ENCODE data around the gene VIPR1.
A peak's percentile ranks its signal among the peaks of the same experiment; 100 is the strongest.
"Not testable (repeated sequence)": the region's sequence is repeated elsewhere in the genome, so short reads cannot be mapped to it uniquely, and the experiment has no call there.

The VIPR1 gene

GRCh38 chr3:42552830-42553229 is 50.4 kb downstream of the VIPR1 start:
- TF ChIP-seq CTCF (IDR thresholded peaks at IDR 0.05; ENCODE audit: borderline replicate concordance, control extremely low read depth, extremely low read depth, insufficient read depth, missing control alignments), result no peak
- in situ Hi-C loops (cut with MboI; ENCODE audit: low sequenced_read_pairs, unreplicated experiment), result no loop called here
- DNase-seq (ENCODE audit: low spot score), result no peak

GRCh38 chr3:42556089-42556632 is 53.7 kb downstream of the VIPR1 start:
- no peak for DNase-seq (ENCODE audit: low spot score)
- TF ChIP-seq CTCF (IDR thresholded peaks at IDR 0.05; ENCODE audit: borderline replicate concordance, control extremely low read depth, extremely low read depth, insufficient read depth, missing control alignments), result no peak
- in situ Hi-C loops (cut with MboI; ENCODE audit: low sequenced_read_pairs, unreplicated experiment), result no loop called here

- DNase-seq (ENCODE audit: low spot score); in situ Hi-C loops (cut with MboI; ENCODE audit: low sequenced_read_pairs, unreplicated experiment): not testable (repeated sequence)
Observed at GRCh38 chr3:42556817-42557216, 54.4 kb downstream of the VIPR1 start.

GRCh38 chr3:42557854-42558253 is 55.4 kb downstream of the VIPR1 start:
- in situ Hi-C loops (cut with MboI; ENCODE audit: low sequenced_read_pairs, unreplicated experiment), result no loop called here
- DNase-seq (ENCODE audit: low spot score), result no peak
- TF ChIP-seq CTCF (IDR thresholded peaks at IDR 0.05; ENCODE audit: borderline replicate concordance, control extremely low read depth, extremely low read depth, insufficient read depth, missing control alignments), result peak; percentile 19

- in situ Hi-C loops (cut with MboI; ENCODE audit: low sequenced_read_pairs, unreplicated experiment), result no loop called here
- no peak for TF ChIP-seq CTCF (IDR thresholded peaks at IDR 0.05; ENCODE audit: borderline replicate concordance, control extremely low read depth, extremely low read depth, insufficient read depth, missing control alignments)
- no peak for DNase-seq (ENCODE audit: low spot score)
Observed at GRCh38 chr3:42562047-42562907, 59.8 kb downstream of the VIPR1 start.

- in situ Hi-C loops (cut with MboI; ENCODE audit: low sequenced_read_pairs, unreplicated experiment), result no loop called here
- TF ChIP-seq CTCF (IDR thresholded peaks at IDR 0.05; ENCODE audit: borderline replicate concordance, control extremely low read depth, extremely low read depth, insufficient read depth, missing control alignments), result no peak
- no peak for DNase-seq (ENCODE audit: low spot score)
Observed at GRCh38 chr3:42569593-42570142, 67.2 kb downstream of the VIPR1 start.

- TF ChIP-seq CTCF (IDR thresholded peaks at IDR 0.05; ENCODE audit: borderline replicate concordance, control extremely low read depth, extremely low read depth, insufficient read depth, missing control alignments), result peak; percentile 57
- DNase-seq (ENCODE audit: low spot score), result peak; percentile 32
- in situ Hi-C loops (cut with MboI; ENCODE audit: low sequenced_read_pairs, unreplicated experiment), result no loop called here
Observed at GRCh38 chr3:42572278-42572677, 69.8 kb downstream of the VIPR1 start.
